Dedifferentiated amniotic fluid mesenchymal stem cell (primary cell): ENCODE results near the gene FOXI3.
"Not testable (repeated sequence)": the region's sequence is repeated elsewhere in the genome, so short reads cannot be mapped to it uniquely, and the experiment has no call there.

Experiments
- DNase-seq: peaks from one replicate; pipeline ENCODE4 v3.0.0-alpha.2; 2016; ENCODE audit errors: extremely low spot score

Gene FOXI3

GRCh38 chr2:88442061-88442460 is 10.4 kb downstream of the FOXI3 start:
- DNase-seq: no peak

- no peak for DNase-seq
These were observed 15.5 kb downstream of the FOXI3 start for GRCh38 chr2:88437010-88437409.

GRCh38 chr2:88429929-88430328 is 22.6 kb downstream of the FOXI3 start:
- no peak for DNase-seq

GRCh38 chr2:88423733-88424132 is 28.8 kb downstream of the FOXI3 start:
- no peak for DNase-seq

GRCh38 chr2:88419051-88419450 is 33.4 kb downstream of the FOXI3 start:
- DNase-seq: not testable (repeated sequence)

GRCh38 chr2:88416016-88416663 is 36.4 kb downstream of the FOXI3 start:
- no peak for DNase-seq

GRCh38 chr2:88408870-88409269 is 43.6 kb downstream of the FOXI3 start:
- DNase-seq: not testable (repeated sequence)

- no peak for DNase-seq
These were observed 52.3 kb downstream of the FOXI3 start for GRCh38 chr2:88400037-88400767.

GRCh38 chr2:88398180-88398579 is 54.3 kb downstream of the FOXI3 start:
- DNase-seq: no peak
